H9 (cell line): ENCODE results near the gene RAF1. TPM values are rescaled to one million over a fixed set of nuclear protein-coding genes. Genes with fewer than 3 reads are reported as not detected.

ENCODE experiments used
- DNase-seq: peaks from one replicate; pipeline ENCODE4 v3.0.0-alpha.2; 2017
- H2AFZ ChIP-seq: one replicate; pipeline ENCODE4 v1.6.1; 2013; ENCODE audit warnings: mild to moderate bottlenecking, low read length, control low read depth, moderate library complexity
- H2AK5ac ChIP-seq: 2 replicates; pipeline ENCODE4 v1.6.1; 2013; ENCODE audit warnings: low read length, control low read depth, mixed read lengths; ENCODE audit not compliant: insufficient read length
- H2BK120ac ChIP-seq: one replicate; pipeline ENCODE4 v1.6.1; 2013; ENCODE audit warnings: low read depth, mild to moderate bottlenecking, low read length, control low read depth, inconsistent platforms; ENCODE audit not compliant: poor library complexity, severe bottlenecking
- H2BK12ac ChIP-seq: 2 replicates; pipeline ENCODE4 v1.6.1; 2013; ENCODE audit warnings: low read length, control low read depth, mixed read lengths, low read depth; ENCODE audit not compliant: insufficient read length
- H2BK15ac ChIP-seq: 2 replicates; pipeline ENCODE4 v1.6.1; 2013; ENCODE audit warnings: low read depth, low read length, control low read depth
- H2BK20ac ChIP-seq: one replicate; pipeline ENCODE4 v1.6.1; 2013; ENCODE audit warnings: low read depth, mild to moderate bottlenecking, low read length, control low read depth, inconsistent platforms; ENCODE audit not compliant: poor library complexity, severe bottlenecking
- H2BK5ac ChIP-seq: 2 replicates; pipeline ENCODE4 v1.6.1; 2013; ENCODE audit warnings: low read length, control low read depth, mixed read lengths; ENCODE audit not compliant: insufficient read length
- H3K14ac ChIP-seq: 2 replicates; pipeline ENCODE4 v1.6.1; 2013; ENCODE audit warnings: low read length, control low read depth; ENCODE audit not compliant: insufficient read depth
- H3K18ac ChIP-seq: 2 replicates; pipeline ENCODE4 v1.6.1; 2013; ENCODE audit warnings: low read depth, mild to moderate bottlenecking, mixed read lengths, low read length, control low read depth; ENCODE audit not compliant: insufficient read length
- H3K23ac ChIP-seq: 2 replicates; pipeline ENCODE4 v1.6.1; 2013; ENCODE audit warnings: low read length, control low read depth, mixed read lengths, low read depth; ENCODE audit not compliant: insufficient read length
- H3K23me2 ChIP-seq: 2 replicates; pipeline ENCODE4 v1.6.1; 2013; ENCODE audit warnings: low read depth, mild to moderate bottlenecking, mixed read lengths, low read length, control low read depth; ENCODE audit not compliant: insufficient read length, poor library complexity, severe bottlenecking
- H3K27ac ChIP-seq: 2 replicates; pipeline ENCODE4 v1.5.1; 2013; ENCODE audit warnings: low read length, control low read depth, mixed read lengths, low read depth; ENCODE audit not compliant: insufficient read length
- H3K27me3 ChIP-seq: 2 replicates; pipeline ENCODE4 v1.6.1; 2013; ENCODE audit warnings: low read length, control low read depth, inconsistent platforms; ENCODE audit not compliant: insufficient read depth
- H3K4ac ChIP-seq: 2 replicates; pipeline ENCODE4 v1.6.1; 2013; ENCODE audit warnings: low read depth, mild to moderate bottlenecking, control low read depth, inconsistent platforms, low read length, moderate library complexity
- H3K4me1 ChIP-seq: 2 replicates; pipeline ENCODE4 v1.6.1; 2013; ENCODE audit warnings: low read length, control low read depth, inconsistent platforms; ENCODE audit not compliant: insufficient read depth
- H3K4me2 ChIP-seq: 2 replicates; pipeline ENCODE4 v1.6.1; 2013; ENCODE audit warnings: low read length, control low read depth, mixed read lengths; ENCODE audit not compliant: insufficient read length, insufficient read depth
- H3K56ac ChIP-seq: 2 replicates; pipeline ENCODE4 v1.6.1; 2013; ENCODE audit warnings: low read depth, mild to moderate bottlenecking, mixed read lengths, low read length, control low read depth; ENCODE audit not compliant: insufficient read length
- H3K79me1 ChIP-seq: 2 replicates; pipeline ENCODE4 v1.6.1; 2013; ENCODE audit warnings: low read depth, mild to moderate bottlenecking, moderate library complexity, low read length, control low read depth, inconsistent platforms; ENCODE audit not compliant: insufficient read depth, poor library complexity, severe bottlenecking
- H3K79me2 ChIP-seq: 2 replicates; pipeline ENCODE4 v1.6.1; 2013; ENCODE audit warnings: low read length, control low read depth, inconsistent platforms; ENCODE audit not compliant: insufficient read depth
- H3K9ac ChIP-seq: 2 replicates; pipeline ENCODE4 v1.6.1; 2013; ENCODE audit warnings: low read length, control low read depth, mixed read lengths; ENCODE audit not compliant: insufficient read length; ENCODE audit errors: extremely low read depth
- H3K9me3 ChIP-seq: one replicate; pipeline ENCODE4 v1.6.1; 2013; ENCODE audit warnings: low read depth, low read length, inconsistent platforms; ENCODE audit not compliant: control insufficient read depth
- H3T11ph ChIP-seq: one replicate; pipeline ENCODE4 v1.6.1; 2013; ENCODE audit warnings: mild to moderate bottlenecking, low read length, control low read depth, inconsistent platforms
- H4K20me1 ChIP-seq: one replicate; pipeline ENCODE4 v1.6.1; 2013; ENCODE audit not compliant: control insufficient read depth, insufficient read length, insufficient read depth
- H4K5ac ChIP-seq: 2 replicates; pipeline ENCODE4 v1.6.1; 2013; ENCODE audit warnings: low read depth, mild to moderate bottlenecking, mixed read lengths, low read length, control low read depth; ENCODE audit not compliant: insufficient read length
- H4K8ac ChIP-seq: replicated peaks from 2 replicates; pipeline ENCODE4 v1.6.1; 2013; ENCODE audit warnings: low read length, control low read depth, mixed read lengths, low read depth; ENCODE audit not compliant: insufficient read length
- H4K91ac ChIP-seq: 2 replicates; pipeline ENCODE4 v1.6.1; 2013; ENCODE audit warnings: low read depth, mild to moderate bottlenecking, moderate library complexity, mixed read lengths, low read length, control low read depth; ENCODE audit not compliant: insufficient read length
- H3K27ac Mint-ChIP-seq, 3 experiments: 2 replicates in 2 of 3; 3 replicates in 1 of 3; pipeline ENCODE4 v1.8.0; 2020 to 2021; ENCODE audit warnings: mixed read lengths in 3 of 3, mild to moderate bottlenecking in 1 of 3, moderate library complexity in 1 of 3
- H3K27me3 Mint-ChIP-seq: 2 replicates; pipeline ENCODE4 v1.8.0; 2021; ENCODE audit warnings: low read depth, mild to moderate bottlenecking, moderate library complexity, mixed read lengths
- H3K36me3 Mint-ChIP-seq, 3 experiments: 2 replicates in 2 of 3; 3 replicates in 1 of 3; pipeline ENCODE4 v1.8.0; 2020 to 2021; ENCODE audit warnings: low read depth in 3 of 3, mixed read lengths in 3 of 3; ENCODE audit not compliant: insufficient read depth in 1 of 3
- H3K4me1 Mint-ChIP-seq, 2 experiments: 2 replicates each; pipeline ENCODE4 v1.8.0; 2020; ENCODE audit warnings: mixed read lengths in 2 of 2
- H3K4me3 Mint-ChIP-seq, 2 experiments: 2 replicates in 1 of 2; 3 replicates in 1 of 2; pipeline ENCODE4 v1.8.0; 2020 to 2021; ENCODE audit warnings: mild to moderate bottlenecking in 2 of 2, mixed read lengths in 2 of 2, moderate library complexity in 1 of 2
- H3K9me3 Mint-ChIP-seq, 2 experiments: 2 replicates in 1 of 2; 3 replicates in 1 of 2; pipeline ENCODE4 v1.8.0; 2020; ENCODE audit warnings: mild to moderate bottlenecking in 2 of 2, mixed read lengths in 2 of 2, moderate library complexity in 1 of 2
- CTCF ChIP-seq: fragments of 200-600 bp; sonication (generic); conservative IDR thresholded peaks from 3 replicates; pipeline ENCODE4 v1.8.0; 2021; ENCODE audit warnings: antibody characterized with exemption, mild to moderate bottlenecking
- WGBS: extraction: QIAGEN DNeasy Blood & Tissue Kit; methylation state at CpG from one replicate; pipeline ENCODE4 v1.1.7; 2013; ENCODE audit warnings: missing lambda C conversion rate, low lambda C conversion rate, mixed read lengths; ENCODE audit not compliant: insufficient read length; ENCODE audit errors: extremely low coverage; 5-methylcytosine and 5-hydroxymethylcytosine counted together
- total RNA-seq: library from RNA; stranded (reverse); gene quantifications from 2 replicates; pipeline ENCODE4 v1.2.1, GENCODE V29; 2021

RAF1 gene
- total RNA-seq, 1 experiment from 2014 or later: 112 TPM

- Histone ChIP-seq H4K8ac (no peak overlapping the region), H3K23ac (no peak overlapping the region), H2BK120ac (no peak overlapping the region), H4K20me1 (no peaks in the 10 kb centered on the region), H3K56ac (no peak overlapping the region), H4K91ac (no peak overlapping the region), H2AFZ (no peak overlapping the region), H3K4ac (no peak overlapping the region), H3T11ph (no peak overlapping the region), H3K23me2 (no peaks in the 10 kb centered on the region), H3K4me1 (no peaks in the 10 kb centered on the region), H2BK5ac (no peak overlapping the region), H4K5ac (no peak overlapping the region), H3K27ac (no peak overlapping the region), H3K18ac (no peak overlapping the region), H2BK20ac (no peak overlapping the region), H3K9me3 (no peaks in the 10 kb centered on the region), H3K79me2 (no peaks in the 10 kb centered on the region), H2BK12ac (no peak overlapping the region), H3K27me3 (no peaks in the 10 kb centered on the region), H2AK5ac (no peak overlapping the region), H2BK15ac (no peak overlapping the region), H3K4me2 (no peak overlapping the region), H3K9ac (no peak overlapping the region), H3K79me1 (no peaks in the 10 kb centered on the region), H3K14ac (no peak overlapping the region)
- no peak for DNase-seq
- Mint-ChIP-seq H3K4me1 (peaks cover 0 to 6% of the 10 kb centered on the region in 2 experiments; a peak in 2 of 4 replicates), H3K4me3 (no peak overlapping the region), H3K9me3 (no peaks in the 10 kb centered on the region), H3K27ac (no peak overlapping the region), H3K36me3 (no peaks in the 10 kb centered on the region), H3K27me3 (no peaks in the 10 kb centered on the region)
- TF ChIP-seq CTCF: no peak
- no CpG with 5 or more reads among the region's 1 CpG for WGBS
Observed at GRCh38 chr3:12681943-12682390, 18.1 kb upstream of the RAF1 start.
